GM18868 (cell line): ENCODE data around the gene FAM83G.
"Not testable (repeated sequence)": the region's sequence is repeated elsewhere in the genome, so short reads cannot be mapped to it uniquely, and the experiment has no call there.

Experiments used
- ATAC-seq: cut with Tn5 transposase; IDR thresholded peaks from one replicate; pipeline ENCODE4 v1.9.1; 2021; ENCODE audit warnings: mild to moderate bottlenecking, moderate library complexity; ENCODE audit not compliant: unreplicated experiment

Gene FAM83G

GRCh38 chr17:19004421-19005136, at the start of gene FAM83G:
TSS of gene FAM83G (minus strand) at chr17:19004764. CDS start at chr17:19004041, 723 bp downstream.
- ATAC-seq = peak; percentile 78

- ATAC-seq = not testable (repeated sequence)
Observed at GRCh38 chr17:19048826-19049225, 44.3 kb upstream of the FAM83G start.

DNA sequence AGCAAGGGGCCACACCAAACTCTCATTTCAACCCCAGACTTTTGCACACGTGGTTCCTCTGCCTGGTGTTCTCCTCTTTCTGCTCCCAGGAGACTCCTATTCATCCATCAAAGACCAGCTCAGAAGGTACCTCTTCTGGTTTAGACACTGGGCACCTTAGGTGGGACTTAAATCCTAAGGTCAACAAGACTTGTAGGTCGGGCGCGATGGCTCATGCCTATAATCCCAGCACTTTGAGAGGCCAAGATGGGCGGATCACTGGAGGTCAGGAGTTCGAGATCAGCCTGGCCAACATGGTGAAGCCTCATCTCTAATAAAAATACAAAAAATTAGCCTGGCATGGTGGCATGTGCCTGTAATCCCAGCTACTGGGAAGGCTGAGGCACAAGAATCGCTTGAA, 42.9 kb upstream of the FAM83G start:
- not testable (repeated sequence) for ATAC-seq

DNA sequence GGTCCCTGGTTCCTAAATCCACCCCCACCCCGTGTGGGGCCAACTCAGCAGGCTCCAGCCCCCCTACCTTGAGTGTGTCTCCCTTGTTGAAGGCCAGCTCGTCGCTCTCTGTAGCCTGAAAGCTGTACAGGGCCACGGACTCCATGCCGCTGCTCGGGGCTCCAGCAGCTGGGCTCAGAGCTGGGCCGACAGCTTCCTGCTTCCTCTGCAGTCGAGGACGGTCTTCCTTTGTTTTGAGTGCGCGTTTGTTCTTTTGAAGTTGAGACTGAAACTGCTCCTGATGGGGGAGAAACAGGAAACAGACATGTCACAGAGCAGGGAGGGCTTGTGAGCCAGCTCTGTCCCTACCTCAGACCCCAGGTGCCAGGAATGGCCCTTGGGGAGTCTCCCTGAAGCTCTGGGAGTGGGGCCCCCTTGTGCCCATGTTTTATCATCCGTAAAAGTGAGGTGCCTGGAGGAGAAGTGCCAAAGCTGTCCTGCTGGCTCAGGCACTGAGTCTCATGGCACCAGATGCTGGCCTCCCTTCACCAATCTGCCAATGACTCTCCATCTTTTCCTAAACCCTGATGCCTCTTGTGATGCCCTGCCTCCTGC, 42.3 kb upstream of the FAM83G start, which contains the start of gene GRAP:
Gene GRAP (minus strand): TSS at position 176 of the 594 bp plus-strand sequence. CDS start 31 bp downstream, at position 145.
- ATAC-seq = not testable (repeated sequence)

DNA sequence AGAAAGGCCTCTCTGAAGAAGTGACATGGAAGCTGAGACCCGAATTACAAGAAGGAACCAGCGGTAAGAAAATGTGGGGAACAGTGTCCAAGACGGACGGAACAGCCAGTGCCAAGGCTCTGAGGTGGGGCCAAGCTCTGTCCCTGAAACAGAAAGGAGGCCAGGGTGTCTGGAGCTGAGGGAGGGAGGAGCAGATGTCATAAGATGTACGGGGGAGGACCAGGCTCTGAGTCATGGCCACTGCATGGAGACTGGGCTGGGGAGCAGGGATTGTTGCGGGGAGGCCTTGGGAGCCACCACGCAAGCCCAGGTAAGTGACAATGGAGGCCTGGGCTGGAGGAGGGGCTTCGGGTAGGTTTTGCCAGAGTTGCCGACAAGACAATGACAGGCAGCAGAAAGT, 40.1 kb upstream of the FAM83G start:
- ATAC-seq = not testable (repeated sequence)

- not testable (repeated sequence) for ATAC-seq
Observed at GRCh38 chr17:19043032-19043431, 38.5 kb upstream of the FAM83G start.

GRCh38 chr17:19042369-19042768, 37.8 kb upstream of the FAM83G start:
- ATAC-seq = not testable (repeated sequence)

DNA sequence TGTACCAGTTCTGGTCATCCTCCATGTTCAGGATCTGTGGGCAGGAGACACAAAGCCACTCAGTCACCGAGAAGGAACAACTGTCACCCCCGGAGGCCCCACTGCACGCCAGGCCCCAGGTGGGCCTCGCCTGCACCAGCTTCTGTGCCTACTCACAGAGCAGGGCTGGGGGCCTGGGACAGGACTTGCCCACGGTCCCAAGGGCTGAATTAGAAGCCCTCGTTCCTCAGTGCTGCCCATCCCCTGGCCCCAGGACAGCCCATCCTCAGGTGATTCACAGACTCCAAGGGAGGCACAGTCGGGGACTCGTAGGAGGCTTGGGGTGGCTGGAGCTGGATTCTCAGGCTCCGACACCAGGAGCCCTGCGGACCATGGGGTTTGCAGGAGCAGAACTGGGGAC, 37.3 kb upstream of the FAM83G start:
- ATAC-seq = not testable (repeated sequence)

DNA sequence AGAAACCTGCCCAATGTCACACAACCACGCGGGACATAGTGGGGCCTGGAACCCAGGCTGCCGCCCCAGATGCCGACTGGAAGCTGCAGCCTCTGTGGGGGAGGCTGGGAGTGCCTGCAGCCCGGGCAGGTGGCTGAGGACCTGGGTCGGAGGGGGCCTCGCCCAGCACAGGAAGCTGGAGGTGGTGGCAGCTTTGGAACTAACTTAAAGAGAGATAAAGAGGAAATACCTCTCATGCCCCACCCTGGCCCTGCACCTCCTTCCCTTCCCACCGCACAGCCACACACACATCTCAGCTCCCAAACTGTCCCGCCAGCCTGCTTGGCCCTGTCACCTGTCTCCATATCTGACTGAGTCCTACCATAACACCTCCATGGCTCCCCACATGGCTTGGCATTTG, 35.8 kb upstream of the FAM83G start:
- not testable (repeated sequence) for ATAC-seq

GRCh38 chr17:19038730-19039129, 34.2 kb upstream of the FAM83G start:
- ATAC-seq = peak; percentile 23

DNA sequence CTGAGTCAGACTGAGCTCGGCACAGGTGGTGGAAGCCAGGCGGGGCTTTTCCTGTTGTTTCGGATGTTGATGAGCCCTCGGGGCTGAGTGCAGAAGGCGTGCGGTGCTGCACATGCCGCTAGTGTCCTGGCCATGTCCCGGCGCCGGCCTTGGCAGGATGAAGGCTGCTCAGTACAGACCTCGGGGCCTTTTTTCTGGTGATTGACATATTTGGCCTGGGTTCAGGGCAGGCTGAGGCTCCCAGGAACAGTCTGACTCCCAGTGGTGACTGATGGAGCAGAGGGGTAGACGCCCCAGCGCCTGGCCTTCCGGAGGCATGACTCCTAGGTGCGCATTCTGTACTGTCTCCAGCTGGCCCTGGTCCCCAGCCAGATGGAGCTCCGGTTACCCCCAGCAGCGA, 33.4 kb upstream of the FAM83G start:
- not testable (repeated sequence) for ATAC-seq

DNA sequence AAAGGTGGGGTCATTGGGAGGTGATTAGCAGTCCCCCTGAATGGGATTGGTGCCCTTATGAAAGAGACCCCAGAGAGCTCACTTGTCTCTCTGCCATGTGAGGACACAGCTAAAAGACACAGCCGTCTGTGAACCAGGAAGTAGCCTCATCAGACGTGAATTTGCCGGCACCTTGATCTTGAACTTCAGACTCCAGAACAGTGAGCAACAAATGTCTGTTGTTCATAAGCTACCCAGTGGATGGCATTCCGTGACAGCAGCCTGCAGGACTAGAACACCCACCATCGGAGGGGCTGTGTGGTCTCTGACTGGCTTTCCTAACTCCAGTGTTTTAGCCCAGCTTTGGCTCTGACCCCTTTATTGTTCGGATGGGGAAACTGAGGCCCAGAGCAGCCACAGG, 33.0 kb upstream of the FAM83G start:
- not testable (repeated sequence) for ATAC-seq

GRCh38 chr17:19036186-19036585, 31.6 kb upstream of the FAM83G start:
- ATAC-seq = peak; percentile 31

GRCh38 chr17:19032377-19032988, 27.9 kb upstream of the FAM83G start:
- ATAC-seq = peak; percentile 59

GRCh38 chr17:19031729-19032128, 27.2 kb upstream of the FAM83G start:
- not testable (repeated sequence) for ATAC-seq

DNA sequence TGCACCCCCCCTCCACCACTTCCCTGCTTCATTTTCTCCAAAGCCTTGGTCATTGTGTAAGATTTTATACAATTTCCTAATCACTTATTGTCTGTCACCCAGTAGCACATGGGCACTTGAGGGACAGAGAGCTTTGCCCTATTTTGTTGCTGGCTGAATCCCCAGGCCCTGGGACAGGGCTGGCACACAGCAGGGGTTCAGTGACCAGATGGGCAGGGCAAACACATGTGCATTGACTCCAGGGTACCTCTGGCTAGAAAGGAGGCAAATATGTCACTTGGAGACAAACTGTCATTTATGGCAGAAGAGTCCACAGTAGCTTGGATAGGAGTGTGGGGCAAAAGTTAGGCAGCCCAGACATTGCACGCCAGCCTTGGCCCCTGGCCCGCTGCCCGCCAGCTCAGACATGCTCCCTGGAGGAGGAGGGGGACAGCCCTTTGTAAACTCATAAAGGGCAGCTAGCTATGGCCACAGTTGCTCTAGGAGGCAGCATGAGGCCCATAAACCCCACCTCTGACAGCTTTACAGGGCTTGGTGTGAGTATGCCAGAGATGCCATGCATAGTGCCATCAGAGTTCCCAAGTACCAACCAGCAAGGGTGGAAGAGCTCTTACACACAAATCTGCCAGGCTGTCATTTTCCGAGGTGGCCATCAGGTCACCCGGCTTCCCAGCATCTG, 26.3 kb upstream of the FAM83G start:
- not testable (repeated sequence) for ATAC-seq

DNA sequence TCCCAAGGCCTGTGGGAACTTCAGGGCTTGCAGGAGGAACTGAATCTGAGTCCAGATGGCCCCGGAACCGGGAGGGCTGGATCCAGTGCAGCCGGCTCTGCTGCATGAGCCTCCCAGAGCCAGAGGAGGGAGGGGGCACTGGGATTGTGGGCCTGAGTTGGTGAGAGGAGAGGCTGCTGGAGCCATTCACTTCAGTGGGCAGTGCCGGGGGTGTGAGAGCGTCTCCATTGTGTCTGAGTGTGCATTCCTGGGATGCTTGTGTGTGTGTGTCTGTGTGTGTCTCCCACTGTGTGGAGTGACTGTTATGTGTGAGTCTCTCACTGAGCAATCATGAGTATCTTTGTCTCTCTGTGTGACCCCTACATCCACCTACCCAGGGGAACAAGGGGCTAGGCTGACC, 25.2 kb upstream of the FAM83G start:
- ATAC-seq = not testable (repeated sequence)

DNA sequence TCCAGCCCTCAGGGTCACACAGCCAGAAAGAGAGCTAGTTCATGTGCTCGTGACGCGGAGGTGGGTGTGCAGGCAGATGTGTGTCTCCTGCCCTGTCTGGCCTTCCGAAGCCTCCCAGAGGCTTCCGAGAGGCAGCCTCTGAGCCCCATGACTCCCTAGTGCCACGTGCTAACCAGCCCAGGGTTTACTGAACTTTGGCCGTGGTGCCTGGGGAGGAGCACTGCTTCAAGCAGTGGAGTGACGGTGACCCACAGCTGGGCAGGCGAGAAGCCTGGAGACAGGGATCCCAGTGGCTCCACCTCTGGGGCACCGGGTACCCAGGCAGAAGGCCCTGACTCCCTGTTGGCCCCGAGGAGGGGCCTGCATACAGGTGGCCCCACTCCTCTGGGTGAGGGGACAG, 24.1 kb upstream of the FAM83G start:
- ATAC-seq = not testable (repeated sequence)

DNA sequence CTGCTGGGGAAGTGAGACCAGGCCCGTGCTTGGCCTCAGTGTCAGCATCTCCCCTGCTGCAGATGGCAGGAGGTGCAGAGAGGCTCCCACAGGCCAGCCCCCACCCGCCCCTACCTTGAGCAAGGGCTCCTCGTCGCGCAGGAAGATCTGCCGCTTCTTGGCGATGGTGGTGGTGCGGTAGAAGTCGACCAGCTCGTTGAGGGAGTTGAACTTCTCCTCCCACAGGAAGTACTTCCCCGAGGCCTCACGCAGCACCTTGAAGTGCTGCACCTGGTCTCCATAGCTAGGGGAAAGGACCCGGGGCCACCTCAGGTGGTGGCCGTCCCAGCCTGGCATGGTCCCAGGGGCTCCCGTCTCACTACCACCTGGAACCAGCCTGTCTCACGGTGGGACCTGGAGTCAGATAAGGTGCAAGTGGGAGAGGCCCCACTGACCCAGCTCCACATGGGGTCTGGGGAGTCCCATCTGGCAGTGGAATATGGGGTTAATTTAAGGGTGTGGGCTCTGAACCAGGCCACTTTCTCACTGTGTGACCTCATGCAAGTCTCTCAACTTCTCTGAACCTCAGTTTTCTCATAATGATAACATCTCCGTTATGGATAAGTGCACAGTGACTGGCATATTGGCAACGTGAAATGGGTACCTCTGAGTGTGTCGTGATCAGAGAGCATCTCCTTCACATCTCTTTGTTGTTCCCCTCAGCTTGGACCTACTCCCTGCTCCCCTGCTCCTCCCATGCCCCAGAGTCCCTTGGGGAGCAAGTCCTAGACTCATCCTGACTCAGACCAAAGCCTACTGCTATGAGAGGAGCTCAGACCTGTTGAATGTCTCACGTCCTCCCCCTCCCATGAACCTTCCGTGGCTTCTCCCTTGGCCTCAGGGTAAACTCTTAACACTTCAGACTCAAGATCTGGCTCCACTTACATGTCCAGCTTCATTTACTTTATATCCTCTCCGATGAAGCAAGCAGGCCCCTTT, 19.8 kb upstream of the FAM83G start:
- ATAC-seq = no peak
